ENCODE measurements around the gene RPS16. TPM values are rescaled to one million over a fixed set of nuclear protein-coding genes. Genes with fewer than 3 reads are reported as not detected.

RPS16 gene
- total and polyA plus RNA-seq, 2 of the 13 experiments (the other 11 are each of a cell fraction or from before 2014, with no cell fraction given), result 488 to 2,583 TPM

- no peak for TF ChIP-seq ZBTB21 (CRISPR knock-in tag; IDR thresholded peaks at IDR 0.05)
- TF ChIP-seq ZNF646 (CRISPR knock-in tag; IDR thresholded peaks at IDR 0.05), result peak; percentile 64; the same call in 1 of the 2 replicates
- TF ChIP-seq CBX5 (CRISPR knock-in tag; IDR thresholded peaks at IDR 0.05; ENCODE audit: borderline replicate concordance), result no peak
- no peak for TF ChIP-seq ZNF773 (CRISPR knock-in tag; IDR thresholded peaks at IDR 0.05; ENCODE audit: borderline replicate concordance)
- no peak; the same call in 1 of the 2 replicates for TF ChIP-seq SPEN (CRISPR knock-in tag; IDR thresholded peaks at IDR 0.05; ENCODE audit: low read depth)
- no peak for TF ChIP-seq ZNF652 (CRISPR knock-in tag; IDR thresholded peaks at IDR 0.05; ENCODE audit: borderline replicate concordance, low read depth)
- no peak; the same call in 1 of the 2 replicates for TF ChIP-seq SKIL (CRISPR knock-in tag; IDR thresholded peaks at IDR 0.05; ENCODE audit: borderline replicate concordance)
- no peak for TF ChIP-seq ZNF878 (CRISPR knock-in tag; IDR thresholded peaks at IDR 0.05)
- 0 out of 2 replicates have a peak, but pooled peaks have one; percentile 18 for TF ChIP-seq KIAA2018 (CRISPR knock-in tag; IDR thresholded peaks at IDR 0.05; ENCODE audit: borderline replicate concordance)
- TF ChIP-seq ZNF441 (CRISPR knock-in tag; IDR thresholded peaks at IDR 0.05; ENCODE audit: borderline replicate concordance), result no peak
- TF ChIP-seq ZMAT5 (CRISPR knock-in tag; IDR thresholded peaks at IDR 0.05; ENCODE audit: borderline replicate concordance, low read depth), result no peak
Measured at GRCh38 chr19:39411832-39412099, 24.0 kb downstream of the RPS16 start (continued).

Data from HepG2 (cell line).